WI38 (cell line): ENCODE measurements around the gene HOXA13.

ENCODE experiments used
- H3K4me3 ChIP-seq: 2 replicates; pipeline ENCODE4 v1.5.1; 2011; ENCODE audit warnings: low read depth, mild to moderate bottlenecking, control low read depth, low read length
- CTCF ChIP-seq: IDR thresholded peaks from 2 replicates; pipeline ENCODE4 v1.5.1; 2012; ENCODE audit warnings: low read depth, mild to moderate bottlenecking, control low read depth, low read length

HOXA13 gene

GRCh38 chr7:27179503-27180430 lies 20.1 kb downstream of the HOXA13 start:
- TF ChIP-seq CTCF, result peak; percentile 87
- H3K4me3 ChIP-seq, result peak overlapping the region; percentile 7; the same call in 1 of the 2 replicates

GRCh38 chr7:27179030-27179429 lies 20.9 kb downstream of the HOXA13 start:
- TF ChIP-seq CTCF, result no peak
- no peak overlapping the region for H3K4me3 ChIP-seq

DNA sequence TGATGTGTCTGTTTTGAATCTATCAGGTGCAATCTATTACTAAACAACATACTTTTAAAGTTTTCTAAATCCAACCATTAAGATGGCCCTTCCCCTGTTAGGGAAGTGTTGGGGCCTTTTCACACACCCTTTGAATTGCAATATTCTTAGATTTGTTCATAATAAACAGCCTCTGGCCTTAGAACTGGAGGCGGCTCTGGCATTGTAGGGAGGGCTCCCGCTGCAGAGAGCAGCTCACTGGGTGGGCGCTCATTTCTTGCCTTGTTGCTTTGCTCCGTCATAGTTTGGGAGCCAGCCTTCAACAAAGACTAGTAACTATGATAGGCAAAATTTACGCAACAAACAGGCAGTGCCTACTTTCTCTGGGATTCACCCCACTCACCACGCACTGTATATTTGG lies 21.5 kb downstream of the HOXA13 start:
- no peak for TF ChIP-seq CTCF
- H3K4me3 ChIP-seq, result no peak overlapping the region

DNA sequence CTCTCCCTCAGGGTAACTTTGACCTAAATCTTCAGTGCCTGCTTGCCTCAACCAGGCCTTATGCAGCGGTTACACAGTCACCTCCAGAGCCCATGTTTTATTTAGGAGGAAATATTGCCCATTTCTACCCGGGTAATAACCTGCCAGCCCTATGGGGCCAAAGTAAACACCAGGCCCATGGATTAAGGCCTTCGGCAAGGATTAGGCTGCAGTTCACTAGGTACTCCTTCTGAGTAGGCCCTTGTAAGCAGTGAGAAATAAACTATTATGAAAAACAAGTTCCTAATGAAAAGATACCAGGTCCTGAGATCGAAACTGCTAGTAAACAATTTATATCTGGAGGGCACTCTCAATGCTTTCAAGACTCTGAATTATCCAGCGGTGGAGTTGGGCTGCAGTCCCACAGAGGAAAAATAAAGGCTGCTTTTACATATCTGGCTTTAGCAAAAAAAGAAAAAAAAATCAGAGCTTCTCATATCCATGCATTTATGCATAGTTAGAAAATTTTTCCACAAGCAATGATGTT lies 22.0 kb downstream of the HOXA13 start:
- H3K4me3 ChIP-seq, result no peak overlapping the region
- no peak for TF ChIP-seq CTCF

DNA sequence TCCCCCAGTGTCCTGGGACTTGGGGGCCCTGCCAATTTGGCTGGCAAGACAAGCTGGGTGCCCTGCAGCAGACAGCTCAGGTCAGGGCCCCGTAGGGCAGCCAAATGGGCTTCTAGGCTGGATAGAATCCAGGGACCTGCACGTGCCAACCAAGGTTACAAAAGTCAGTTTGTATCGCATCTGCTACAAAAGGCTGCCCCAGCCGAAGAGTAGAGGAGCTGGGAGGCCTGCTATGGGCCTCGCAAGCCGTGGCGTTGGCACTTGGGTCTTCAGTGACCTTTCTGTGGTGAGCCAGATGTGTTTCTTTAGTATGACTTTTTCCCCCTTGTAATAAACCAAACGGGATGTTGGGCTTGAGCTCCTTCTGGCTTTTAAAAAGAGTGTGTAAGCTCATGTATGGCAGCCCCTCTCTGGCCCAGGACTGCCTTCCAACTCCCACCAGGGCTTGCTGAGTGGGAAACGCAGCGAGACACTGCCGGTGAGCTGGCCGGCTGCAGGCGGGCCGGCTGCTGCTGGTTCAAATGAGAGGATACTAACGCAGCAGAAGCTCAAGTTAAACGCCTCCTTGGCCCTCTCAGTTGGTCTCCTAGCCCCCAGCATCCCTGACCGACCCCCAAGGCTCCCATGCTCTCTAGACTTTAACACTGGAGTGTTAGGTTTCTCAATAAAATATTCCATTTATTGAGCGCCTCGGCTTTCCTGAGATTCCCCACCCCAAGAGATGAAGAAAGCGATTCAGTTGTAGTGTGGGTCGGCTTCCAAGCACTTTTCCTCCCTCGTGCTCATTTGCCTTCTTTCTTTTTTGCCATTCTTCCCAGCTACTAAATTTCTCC lies 22.7 kb downstream of the HOXA13 start:
- H3K4me3 ChIP-seq, result no peak overlapping the region
- TF ChIP-seq CTCF, result no peak

- no peak overlapping the region for H3K4me3 ChIP-seq
- TF ChIP-seq CTCF, result no peak
Observed at GRCh38 chr7:27176524-27176845, 23.4 kb downstream of the HOXA13 start.
